GM13976 (cell line): ENCODE measurements around the gene PECR.
A peak's percentile ranks its signal among the peaks of the same experiment; 100 is the strongest.
"Not testable (repeated sequence)": the region's sequence is repeated elsewhere in the genome, so short reads cannot be mapped to it uniquely, and the experiment has no call there.

Experiments used
- DNase-seq: peaks from one replicate; pipeline ENCODE4 v3.0.0; 2012; ENCODE audit warnings: low spot score
- in situ Hi-C: fragments of 300-500 bp; cut with MboI; formaldehyde crosslinking; loops from one replicate; pipeline ENCODE4 v1.12.0; 2022; ENCODE audit warnings: low sequenced_read_pairs, mixed read lengths, inconsistent platforms; ENCODE audit not compliant: unreplicated experiment
- TF ChIP-seq, protein P1 (sequence below): IDR thresholded peaks from 2 replicates; pipeline ENCODE4 v1.5.1; 2012; ENCODE audit warnings: borderline replicate concordance, mild to moderate bottlenecking; ENCODE audit not compliant: insufficient read depth; ENCODE audit errors: extremely low read depth, missing control alignments, control extremely low read depth

The PECR gene

DNA sequence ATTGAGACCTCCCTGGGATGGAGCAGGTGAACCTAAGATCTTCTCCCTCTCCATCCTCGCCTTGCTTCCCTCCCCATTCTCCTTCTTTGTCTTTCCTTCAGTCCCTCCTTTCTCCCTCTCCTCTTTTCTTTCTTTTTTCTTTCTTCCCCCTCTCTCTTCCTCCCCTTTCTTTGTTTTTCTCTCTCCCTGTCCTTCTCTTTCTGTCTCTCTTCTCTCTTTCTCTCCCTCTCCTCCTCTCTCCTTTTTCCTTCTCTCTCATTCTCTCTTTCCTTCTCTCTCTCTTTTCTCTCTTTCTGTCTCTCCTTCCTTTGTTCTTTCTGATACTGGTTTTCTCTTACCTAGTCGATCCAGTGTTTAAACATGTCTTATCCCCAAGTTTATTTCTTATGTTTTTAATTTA lies 78.9 kb downstream of the PECR start:
- in situ Hi-C loops = no loop called here
- TF ChIP-seq, protein P1, sequence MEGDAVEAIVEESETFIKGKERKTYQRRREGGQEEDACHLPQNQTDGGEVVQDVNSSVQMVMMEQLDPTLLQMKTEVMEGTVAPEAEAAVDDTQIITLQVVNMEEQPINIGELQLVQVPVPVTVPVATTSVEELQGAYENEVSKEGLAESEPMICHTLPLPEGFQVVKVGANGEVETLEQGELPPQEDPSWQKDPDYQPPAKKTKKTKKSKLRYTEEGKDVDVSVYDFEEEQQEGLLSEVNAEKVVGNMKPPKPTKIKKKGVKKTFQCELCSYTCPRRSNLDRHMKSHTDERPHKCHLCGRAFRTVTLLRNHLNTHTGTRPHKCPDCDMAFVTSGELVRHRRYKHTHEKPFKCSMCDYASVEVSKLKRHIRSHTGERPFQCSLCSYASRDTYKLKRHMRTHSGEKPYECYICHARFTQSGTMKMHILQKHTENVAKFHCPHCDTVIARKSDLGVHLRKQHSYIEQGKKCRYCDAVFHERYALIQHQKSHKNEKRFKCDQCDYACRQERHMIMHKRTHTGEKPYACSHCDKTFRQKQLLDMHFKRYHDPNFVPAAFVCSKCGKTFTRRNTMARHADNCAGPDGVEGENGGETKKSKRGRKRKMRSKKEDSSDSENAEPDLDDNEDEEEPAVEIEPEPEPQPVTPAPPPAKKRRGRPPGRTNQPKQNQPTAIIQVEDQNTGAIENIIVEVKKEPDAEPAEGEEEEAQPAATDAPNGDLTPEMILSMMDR = no peak
- DNase-seq = no peak

DNA sequence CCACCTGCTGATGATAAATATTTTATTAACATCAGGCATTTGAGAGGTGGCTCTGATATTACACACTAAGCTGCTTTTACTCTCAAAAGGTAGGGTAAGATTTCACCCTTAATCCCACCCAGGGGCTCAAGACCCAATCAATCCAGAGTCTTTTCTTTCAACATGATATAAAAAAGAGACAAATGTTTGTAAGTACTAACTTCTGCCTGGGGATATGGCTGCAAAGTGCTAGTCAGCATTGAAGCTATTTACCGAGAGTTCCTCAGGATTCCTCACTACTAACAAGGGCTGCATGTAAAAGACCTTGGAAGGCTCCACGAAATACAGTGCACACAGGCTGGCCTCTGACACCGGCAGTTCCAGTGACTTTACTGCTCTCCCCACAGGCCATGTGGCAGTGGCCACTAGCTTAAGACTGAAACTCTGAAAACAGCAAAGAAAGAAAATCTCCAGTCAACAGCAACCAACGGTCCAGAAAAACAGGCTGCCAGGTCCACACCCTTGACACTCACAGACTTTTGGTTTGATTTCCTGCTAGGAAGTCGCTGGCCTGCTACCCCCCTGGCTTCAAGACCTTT lies 79.4 kb downstream of the PECR start:
- in situ Hi-C loops = no loop called here
- DNase-seq = no peak
- TF ChIP-seq, protein P1 = no peak

GRCh38 chr2:216001216-216002100 lies 80.2 kb downstream of the PECR start:
- peak; percentile 43 for DNase-seq
- TF ChIP-seq, protein P1 = no peak
- in situ Hi-C loops = no loop called here

- no peak for DNase-seq
- in situ Hi-C loops = no loop called here
- TF ChIP-seq, protein P1 = no peak
Measured at GRCh38 chr2:215998636-215999035, 83.0 kb downstream of the PECR start.

DNA sequence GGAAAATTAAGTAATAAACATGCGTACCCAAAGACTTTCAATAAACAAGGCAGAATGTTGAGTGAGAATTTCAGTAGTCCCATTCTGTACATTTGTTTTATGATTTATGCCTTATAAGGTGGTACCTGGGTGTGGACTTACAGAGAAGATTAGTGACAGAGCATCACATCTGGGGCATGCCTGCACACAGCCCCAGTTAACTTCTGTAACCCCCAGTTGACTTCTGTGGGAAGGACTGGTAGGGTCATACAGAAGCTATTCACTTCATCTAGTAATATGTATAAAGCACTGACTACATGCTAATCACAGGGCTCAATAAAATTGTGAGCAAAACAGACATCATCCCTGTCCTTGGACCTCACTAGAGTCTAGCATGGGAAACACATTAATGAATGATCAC lies 84.4 kb downstream of the PECR start:
- TF ChIP-seq, protein P1 = no peak
- in situ Hi-C loops = no loop called here
- DNase-seq = no peak

DNA sequence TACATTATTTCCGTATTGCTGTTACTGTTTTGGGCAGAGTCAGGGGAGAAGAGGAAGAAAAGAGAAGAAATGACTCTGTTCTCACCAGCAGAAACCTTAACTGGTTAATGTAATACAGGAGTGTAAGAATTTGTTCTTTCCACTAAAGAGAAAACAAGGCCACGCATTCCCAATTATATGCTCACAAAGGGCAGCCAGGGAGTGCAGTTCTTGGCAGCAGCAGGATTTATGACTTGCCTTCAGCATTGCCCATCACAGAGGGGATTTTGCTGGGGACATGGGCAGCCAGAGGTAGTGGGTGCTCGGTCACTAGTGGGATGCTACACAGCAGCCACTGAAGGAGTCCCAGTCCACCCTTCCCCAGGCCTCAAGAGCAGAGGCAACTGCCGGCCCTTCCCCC lies 86.7 kb downstream of the PECR start:
- TF ChIP-seq, protein P1 = no peak
- in situ Hi-C loops = no loop called here
- DNase-seq = no peak

GRCh38 chr2:215988556-215989207 lies 92.9 kb downstream of the PECR start:
- in situ Hi-C loops, DNase-seq: not testable (repeated sequence)
